Ishikawa (cell line): ENCODE results near the gene SUPT16H.

Experiments
- CEBPB ChIP-seq: IDR thresholded peaks from 2 replicates; pipeline ENCODE4 v1.6.1; 2012
- EGR1 ChIP-seq: IDR thresholded peaks from 2 replicates; pipeline ENCODE4 v1.6.1; 2012
- EP300 ChIP-seq: IDR thresholded peaks from 2 replicates; pipeline ENCODE4 v1.6.1; 2012; ENCODE audit warnings: borderline replicate concordance
- FOXM1 ChIP-seq: IDR thresholded peaks from 2 replicates; pipeline ENCODE4 v1.6.1; 2012; ENCODE audit warnings: low read depth, borderline replicate concordance
- NFIC ChIP-seq: IDR thresholded peaks from 2 replicates; pipeline ENCODE4 v1.6.1; 2012
- RAD21 ChIP-seq: IDR thresholded peaks from 2 replicates; pipeline ENCODE4 v1.6.1; 2012; ENCODE audit warnings: low read depth
- REST ChIP-seq: IDR thresholded peaks from 2 replicates; pipeline ENCODE4 v1.6.1; 2012; ENCODE audit warnings: low read depth, mild to moderate bottlenecking
- TCF12 ChIP-seq: IDR thresholded peaks from 2 replicates; pipeline ENCODE4 v1.6.1; 2012; ENCODE audit warnings: low read depth
- YY1 ChIP-seq: IDR thresholded peaks from 2 replicates; pipeline ENCODE4 v1.6.1; 2012; ENCODE audit warnings: low read depth
- ZBTB7A ChIP-seq: IDR thresholded peaks from 2 replicates; pipeline ENCODE4 v1.6.1; 2012; ENCODE audit warnings: low read depth

GRCh38 chr14:21367582-21368144, 16.2 kb downstream of the SUPT16H start:
- no peak for TF ChIP-seq EP300
- no peak for TF ChIP-seq FOXM1
- no peak for TF ChIP-seq REST
- no peak for TF ChIP-seq EGR1
- no peak for TF ChIP-seq CEBPB
- no peak for TF ChIP-seq RAD21
- no peak for TF ChIP-seq YY1
- TF ChIP-seq ZBTB7A, result no peak
- no peak for TF ChIP-seq TCF12
- no peak for TF ChIP-seq NFIC
